ENCODE data around the gene KAZN.

GRCh38 chr1:14928412-14928811 is 329.9 kb downstream of the KAZN start:
- TF ChIP-seq, protein P1, sequence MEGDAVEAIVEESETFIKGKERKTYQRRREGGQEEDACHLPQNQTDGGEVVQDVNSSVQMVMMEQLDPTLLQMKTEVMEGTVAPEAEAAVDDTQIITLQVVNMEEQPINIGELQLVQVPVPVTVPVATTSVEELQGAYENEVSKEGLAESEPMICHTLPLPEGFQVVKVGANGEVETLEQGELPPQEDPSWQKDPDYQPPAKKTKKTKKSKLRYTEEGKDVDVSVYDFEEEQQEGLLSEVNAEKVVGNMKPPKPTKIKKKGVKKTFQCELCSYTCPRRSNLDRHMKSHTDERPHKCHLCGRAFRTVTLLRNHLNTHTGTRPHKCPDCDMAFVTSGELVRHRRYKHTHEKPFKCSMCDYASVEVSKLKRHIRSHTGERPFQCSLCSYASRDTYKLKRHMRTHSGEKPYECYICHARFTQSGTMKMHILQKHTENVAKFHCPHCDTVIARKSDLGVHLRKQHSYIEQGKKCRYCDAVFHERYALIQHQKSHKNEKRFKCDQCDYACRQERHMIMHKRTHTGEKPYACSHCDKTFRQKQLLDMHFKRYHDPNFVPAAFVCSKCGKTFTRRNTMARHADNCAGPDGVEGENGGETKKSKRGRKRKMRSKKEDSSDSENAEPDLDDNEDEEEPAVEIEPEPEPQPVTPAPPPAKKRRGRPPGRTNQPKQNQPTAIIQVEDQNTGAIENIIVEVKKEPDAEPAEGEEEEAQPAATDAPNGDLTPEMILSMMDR (IDR thresholded peaks at IDR 0.05; ENCODE audit: poor library complexity, severe bottlenecking) = no peak
- TF ChIP-seq POLR2AphosphoS5 (IDR thresholded peaks at IDR 0.05) (no peak), EP300 (conservative IDR thresholded peaks at IDR 0.05; ENCODE audit: poor library complexity, severe bottlenecking) (no peak), SMC3 (conservative IDR thresholded peaks at IDR 0.05; ENCODE audit: poor library complexity) (no peak), TAF1 (IDR thresholded peaks at IDR 0.05; ENCODE audit: low read depth) (no peak), EZH2 (IDR thresholded peaks at IDR 0.05; ENCODE audit: borderline replicate concordance, insufficient read depth, low read length, poor library complexity, severe bottlenecking) (no peak), RAD21 (conservative IDR thresholded peaks at IDR 0.05) (no peak)
- TF ChIP-seq, protein P2, sequence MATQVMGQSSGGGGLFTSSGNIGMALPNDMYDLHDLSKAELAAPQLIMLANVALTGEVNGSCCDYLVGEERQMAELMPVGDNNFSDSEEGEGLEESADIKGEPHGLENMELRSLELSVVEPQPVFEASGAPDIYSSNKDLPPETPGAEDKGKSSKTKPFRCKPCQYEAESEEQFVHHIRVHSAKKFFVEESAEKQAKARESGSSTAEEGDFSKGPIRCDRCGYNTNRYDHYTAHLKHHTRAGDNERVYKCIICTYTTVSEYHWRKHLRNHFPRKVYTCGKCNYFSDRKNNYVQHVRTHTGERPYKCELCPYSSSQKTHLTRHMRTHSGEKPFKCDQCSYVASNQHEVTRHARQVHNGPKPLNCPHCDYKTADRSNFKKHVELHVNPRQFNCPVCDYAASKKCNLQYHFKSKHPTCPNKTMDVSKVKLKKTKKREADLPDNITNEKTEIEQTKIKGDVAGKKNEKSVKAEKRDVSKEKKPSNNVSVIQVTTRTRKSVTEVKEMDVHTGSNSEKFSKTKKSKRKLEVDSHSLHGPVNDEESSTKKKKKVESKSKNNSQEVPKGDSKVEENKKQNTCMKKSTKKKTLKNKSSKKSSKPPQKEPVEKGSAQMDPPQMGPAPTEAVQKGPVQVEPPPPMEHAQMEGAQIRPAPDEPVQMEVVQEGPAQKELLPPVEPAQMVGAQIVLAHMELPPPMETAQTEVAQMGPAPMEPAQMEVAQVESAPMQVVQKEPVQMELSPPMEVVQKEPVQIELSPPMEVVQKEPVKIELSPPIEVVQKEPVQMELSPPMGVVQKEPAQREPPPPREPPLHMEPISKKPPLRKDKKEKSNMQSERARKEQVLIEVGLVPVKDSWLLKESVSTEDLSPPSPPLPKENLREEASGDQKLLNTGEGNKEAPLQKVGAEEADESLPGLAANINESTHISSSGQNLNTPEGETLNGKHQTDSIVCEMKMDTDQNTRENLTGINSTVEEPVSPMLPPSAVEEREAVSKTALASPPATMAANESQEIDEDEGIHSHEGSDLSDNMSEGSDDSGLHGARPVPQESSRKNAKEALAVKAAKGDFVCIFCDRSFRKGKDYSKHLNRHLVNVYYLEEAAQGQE (IDR thresholded peaks at IDR 0.05; ENCODE audit: borderline replicate concordance) = no peak
